Fibroblast of mammary gland (primary cell): ENCODE data around the gene SLC6A12.

Experiments
- DNase-seq: peaks from one replicate; pipeline ENCODE4 v3.0.0-alpha.2; 2010; ENCODE audit warnings: low read depth
- H3K4me3 ChIP-seq: 2 replicates; pipeline ENCODE4 v1.5.1; 2011; ENCODE audit warnings: low read depth, mild to moderate bottlenecking, low read length, moderate library complexity; ENCODE audit not compliant: control insufficient read depth
- CTCF ChIP-seq: conservative IDR thresholded peaks from 2 replicates; pipeline ENCODE4 v1.5.1; 2011; ENCODE audit warnings: low read depth, low read length, inconsistent platforms; ENCODE audit not compliant: control insufficient read depth, insufficient read depth

The SLC6A12 gene

GRCh38 chr12:167959-168600 is 45.9 kb downstream of the SLC6A12 start:
- no peak for TF ChIP-seq CTCF
- H3K4me3 ChIP-seq: no peak overlapping the region
- DNase-seq: no peak

- TF ChIP-seq CTCF: no peak
These were observed 47.4 kb downstream of the SLC6A12 start for GRCh38 chr12:166425-167075.

GRCh38 chr12:165862-166368 is 48.0 kb downstream of the SLC6A12 start:
- no peak for TF ChIP-seq CTCF
- H3K4me3 ChIP-seq: no peak overlapping the region
- no peak for DNase-seq

More at GRCh38 chr12:166425-167075, 47.4 kb downstream of the SLC6A12 start:
- no peak overlapping the region for H3K4me3 ChIP-seq
- DNase-seq: no peak

- no peak for TF ChIP-seq CTCF
- DNase-seq: no peak
These were observed 49.8 kb downstream of the SLC6A12 start for GRCh38 chr12:164207-164606.

GRCh38 chr12:163406-163986 is 50.5 kb downstream of the SLC6A12 start:
- DNase-seq: no peak
- TF ChIP-seq CTCF: no peak
- H3K4me3 ChIP-seq: no peak overlapping the region

More at GRCh38 chr12:164207-164606, 49.8 kb downstream of the SLC6A12 start:
- H3K4me3 ChIP-seq: no peak overlapping the region

- no peak overlapping the region for H3K4me3 ChIP-seq
- TF ChIP-seq CTCF: no peak
- DNase-seq: no peak
These were observed 51.3 kb downstream of the SLC6A12 start for GRCh38 chr12:162467-163307.
